Measurements from ENCODE around the gene ZP1.

ZP1 gene

GRCh38 chr11:60859616-60860250 lies 7.6 kb upstream of the ZP1 start:
- no peak for DNase-seq (ENCODE audit: low read depth)

- DNase-seq (ENCODE audit: low read depth) = no peak
These were observed 6.4 kb upstream of the ZP1 start for GRCh38 chr11:60860943-60861342.

DNA sequence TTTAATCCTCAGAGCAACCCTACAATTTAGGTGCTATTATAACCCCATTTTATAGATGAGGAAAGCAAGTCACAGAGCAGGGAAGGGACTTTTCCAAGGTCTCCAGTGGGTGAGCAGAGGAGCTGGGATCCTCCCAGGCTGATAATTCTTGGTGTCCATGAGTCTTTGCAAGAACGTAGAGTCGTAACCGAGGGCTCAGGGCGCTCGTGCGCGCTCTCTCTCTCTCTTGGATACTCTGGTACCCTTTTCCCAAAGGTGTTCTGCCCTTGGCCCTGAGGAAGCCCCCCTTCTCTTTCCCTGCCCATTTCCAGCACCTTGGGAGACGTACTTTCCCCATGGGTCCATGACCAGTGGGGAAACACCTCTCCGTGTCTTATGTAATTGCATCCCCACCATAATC lies 5.2 kb upstream of the ZP1 start:
- DNase-seq (ENCODE audit: low read depth) = no peak

DNA sequence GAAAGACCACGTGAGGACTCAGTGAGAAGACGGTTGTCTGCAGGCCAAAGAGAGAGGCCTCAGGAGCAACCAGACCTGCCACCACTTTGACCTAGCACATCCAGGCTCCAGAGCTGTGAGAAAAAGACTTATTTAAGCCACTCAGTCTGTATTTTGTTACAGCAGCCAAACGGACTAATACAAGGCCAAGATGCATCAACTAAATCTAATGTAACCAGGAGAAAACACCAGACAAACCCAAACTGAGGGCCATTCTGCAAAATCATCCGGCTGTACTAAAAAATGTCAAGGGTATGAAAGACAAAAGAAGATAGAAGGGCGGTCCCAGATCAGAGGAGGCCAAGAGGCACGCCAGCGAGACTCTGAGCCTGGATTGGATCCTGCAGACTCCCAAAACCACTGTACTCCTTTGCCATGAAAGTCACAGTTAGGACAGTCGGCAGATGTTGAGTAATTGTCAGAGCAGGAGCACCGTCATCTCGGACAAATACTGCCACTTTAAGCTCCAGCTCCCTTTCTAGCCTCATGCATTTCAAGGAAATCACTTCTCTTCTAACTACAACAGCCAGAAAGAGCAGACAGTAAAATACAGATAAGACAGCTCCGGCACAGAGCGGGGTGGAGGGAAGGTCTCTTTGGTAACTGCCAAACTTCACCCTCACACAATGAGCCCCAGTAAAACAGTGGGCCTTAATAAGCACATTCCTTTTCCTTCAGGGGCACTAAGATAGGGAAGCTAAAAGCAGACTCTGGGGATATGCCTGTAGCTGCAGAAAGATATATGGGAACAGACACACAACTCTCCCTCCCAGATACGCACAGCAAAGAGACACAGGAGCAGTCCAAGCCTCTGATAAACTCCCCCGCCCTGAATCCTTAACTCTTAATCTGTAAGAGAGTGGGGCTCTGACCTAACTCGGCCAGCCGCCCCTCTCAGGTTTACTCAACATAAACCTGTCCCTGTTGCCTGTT lies 3.5 kb upstream of the ZP1 start:
- no peak for DNase-seq (ENCODE audit: low read depth)

DNA sequence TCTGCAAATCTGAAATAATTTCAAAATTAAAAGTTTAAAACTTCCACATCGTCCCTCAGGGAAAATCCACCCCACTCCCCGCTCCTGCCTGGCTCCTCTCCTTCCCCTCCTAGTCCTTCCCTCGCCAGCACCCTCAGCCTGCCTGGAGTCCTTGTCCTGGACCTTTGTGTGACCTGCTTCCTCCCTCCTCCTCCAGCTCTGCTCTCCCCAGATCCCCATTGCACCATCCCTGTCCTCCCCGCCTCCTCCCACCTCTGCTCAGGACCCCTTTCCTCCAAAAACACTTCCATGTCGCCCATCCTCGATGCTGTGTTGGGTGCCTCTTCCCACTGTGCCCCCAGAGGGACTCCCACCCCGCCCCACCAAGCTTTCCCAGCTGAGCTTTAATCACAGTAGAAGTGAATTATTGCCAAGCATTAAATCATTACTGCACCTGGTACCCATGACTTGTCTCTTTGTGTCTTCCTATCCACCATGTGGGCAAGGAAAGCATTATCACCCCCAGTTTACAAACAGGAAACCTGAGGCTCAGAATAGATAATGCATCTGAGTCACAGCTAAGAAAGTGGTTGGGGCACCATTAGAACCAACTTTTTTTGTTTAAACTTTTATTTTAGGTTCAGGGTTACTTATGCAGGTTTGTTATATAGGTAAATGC lies 2.4 kb upstream of the ZP1 start:
- DNase-seq (ENCODE audit: low read depth) = no peak

DNA sequence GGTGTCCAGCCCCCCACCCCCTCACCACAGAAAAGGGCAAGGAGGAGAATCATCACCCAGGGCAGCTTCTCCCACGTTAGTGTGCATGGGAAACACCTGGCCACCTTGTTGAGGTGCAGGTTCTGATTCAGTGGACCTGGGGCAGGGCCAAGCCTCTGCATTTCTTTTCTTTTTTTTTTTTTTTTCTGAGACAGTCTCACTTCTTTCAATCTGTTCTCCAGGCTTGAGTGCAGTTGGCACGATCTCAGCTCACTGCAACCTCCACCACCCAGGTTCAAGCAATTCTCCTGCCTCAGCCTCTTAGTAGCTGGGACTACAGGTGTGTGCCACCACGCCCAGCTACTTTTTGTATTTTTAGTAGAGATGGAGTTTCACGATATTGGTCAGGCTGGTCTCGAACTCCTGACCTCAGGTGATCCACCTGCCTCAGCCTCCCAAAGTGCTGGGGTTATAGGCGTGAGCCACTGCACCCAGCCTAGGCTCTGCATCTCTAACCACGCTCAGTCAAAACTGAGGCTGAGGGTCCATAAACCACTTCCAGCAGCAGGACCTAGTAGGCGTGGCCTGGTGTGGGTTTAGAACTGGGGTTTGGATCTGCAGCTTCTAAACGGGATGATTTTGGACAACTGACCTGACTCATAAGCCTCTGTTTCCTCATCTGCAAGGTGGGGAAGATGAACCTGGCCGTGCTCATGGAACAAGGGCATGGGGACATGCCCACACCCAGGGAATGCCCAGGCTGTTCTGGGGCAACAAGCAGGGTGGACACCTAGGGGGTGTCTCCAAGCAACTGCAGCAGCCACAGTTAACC lies 734 bp downstream of the ZP1 start:
- DNase-seq (ENCODE audit: low read depth) = no peak

- no peak for DNase-seq (ENCODE audit: low read depth)
These were observed 1.5 kb downstream of the ZP1 start for GRCh38 chr11:60868682-60869450.

DNA sequence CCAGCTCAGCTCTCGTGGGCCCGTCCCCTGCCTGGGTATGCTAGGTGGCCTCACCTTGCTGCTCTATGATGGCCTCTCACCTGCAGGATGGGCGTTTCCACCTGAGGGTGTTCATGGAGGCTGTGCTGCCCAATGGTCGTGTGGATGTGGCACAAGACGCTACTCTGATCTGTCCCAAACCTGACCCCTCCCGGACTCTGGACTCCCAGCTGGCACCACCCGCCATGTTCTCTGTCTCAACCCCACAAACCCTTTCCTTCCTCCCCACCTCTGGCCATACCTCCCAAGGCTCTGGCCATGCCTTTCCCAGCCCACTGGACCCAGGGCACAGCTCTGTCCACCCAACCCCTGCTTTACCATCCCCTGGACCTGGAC lies 2.1 kb downstream of the ZP1 start:
- DNase-seq (ENCODE audit: low read depth) = no peak

DNA sequence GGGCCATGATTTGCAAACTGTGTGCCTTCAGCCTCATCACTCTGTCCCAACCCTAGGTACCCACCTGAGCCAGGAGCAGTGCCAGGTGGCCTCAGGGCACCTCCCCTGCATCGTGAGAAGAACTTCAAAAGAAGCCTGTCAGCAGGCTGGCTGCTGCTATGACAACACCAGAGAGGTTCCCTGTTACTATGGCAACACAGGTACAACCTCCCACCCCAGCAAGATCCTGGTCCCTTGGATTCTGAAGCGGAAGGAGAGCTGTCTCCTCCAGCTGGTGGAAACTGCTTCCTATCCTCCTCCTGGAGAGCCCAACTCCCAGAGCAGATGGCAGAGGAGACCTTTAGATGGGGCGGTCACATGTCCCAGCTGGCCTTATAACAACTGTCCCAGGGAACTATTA lies 2.9 kb downstream of the ZP1 start:
- DNase-seq (ENCODE audit: low read depth) = no peak

- DNase-seq (ENCODE audit: low read depth) = no peak
These were observed 3.5 kb downstream of the ZP1 start for GRCh38 chr11:60870733-60871377.

- no peak for DNase-seq (ENCODE audit: low read depth)
These were observed 4.2 kb downstream of the ZP1 start for GRCh38 chr11:60871378-60872061.

DNA sequence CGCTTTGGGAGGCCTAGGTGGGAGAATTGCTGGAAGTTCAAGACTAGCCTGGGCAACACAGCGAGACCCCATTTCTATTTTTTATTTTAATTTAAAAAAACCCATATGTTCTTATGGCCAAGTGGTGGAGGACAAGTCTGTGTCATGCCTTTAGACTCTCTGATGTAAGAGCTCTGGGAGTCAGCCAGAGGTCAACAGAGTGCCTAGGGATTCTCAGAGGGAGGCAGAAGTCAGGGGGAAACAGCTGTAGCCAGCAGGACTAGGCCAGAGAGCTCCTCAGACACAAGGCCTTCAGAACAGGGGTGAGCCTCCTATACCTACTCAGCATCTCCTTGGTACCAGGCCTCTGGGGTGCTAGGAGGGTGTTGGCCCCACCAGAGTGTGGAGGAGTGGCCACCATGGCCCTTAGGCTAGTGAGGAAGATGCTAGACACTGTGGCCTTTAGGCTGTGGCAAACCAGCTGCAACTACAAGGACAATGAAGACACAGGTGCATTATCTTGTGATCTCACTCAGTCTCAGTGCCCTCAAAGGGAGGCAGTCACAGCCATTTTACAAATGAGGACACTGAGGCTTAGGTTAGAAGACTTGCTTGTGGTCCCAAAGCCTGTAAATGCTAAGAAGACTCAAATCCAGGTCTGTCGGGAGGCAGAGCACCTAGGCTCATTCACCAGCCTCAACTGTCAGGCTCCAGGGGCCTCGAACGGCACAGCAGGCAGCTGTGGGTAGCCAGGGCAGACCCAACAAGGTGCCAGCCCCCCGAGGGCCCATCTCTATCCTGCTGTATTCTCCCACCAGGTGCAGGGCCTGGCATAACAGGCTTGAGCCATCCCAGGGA lies 5.0 kb downstream of the ZP1 start:
- DNase-seq (ENCODE audit: low read depth) = peak; percentile 64

- peak; percentile 34 for DNase-seq (ENCODE audit: low read depth)
These were observed 5.7 kb downstream of the ZP1 start for GRCh38 chr11:60872961-60873524.

- no peak for DNase-seq (ENCODE audit: low read depth)
These were observed 6.2 kb downstream of the ZP1 start for GRCh38 chr11:60873533-60873932.

DNA sequence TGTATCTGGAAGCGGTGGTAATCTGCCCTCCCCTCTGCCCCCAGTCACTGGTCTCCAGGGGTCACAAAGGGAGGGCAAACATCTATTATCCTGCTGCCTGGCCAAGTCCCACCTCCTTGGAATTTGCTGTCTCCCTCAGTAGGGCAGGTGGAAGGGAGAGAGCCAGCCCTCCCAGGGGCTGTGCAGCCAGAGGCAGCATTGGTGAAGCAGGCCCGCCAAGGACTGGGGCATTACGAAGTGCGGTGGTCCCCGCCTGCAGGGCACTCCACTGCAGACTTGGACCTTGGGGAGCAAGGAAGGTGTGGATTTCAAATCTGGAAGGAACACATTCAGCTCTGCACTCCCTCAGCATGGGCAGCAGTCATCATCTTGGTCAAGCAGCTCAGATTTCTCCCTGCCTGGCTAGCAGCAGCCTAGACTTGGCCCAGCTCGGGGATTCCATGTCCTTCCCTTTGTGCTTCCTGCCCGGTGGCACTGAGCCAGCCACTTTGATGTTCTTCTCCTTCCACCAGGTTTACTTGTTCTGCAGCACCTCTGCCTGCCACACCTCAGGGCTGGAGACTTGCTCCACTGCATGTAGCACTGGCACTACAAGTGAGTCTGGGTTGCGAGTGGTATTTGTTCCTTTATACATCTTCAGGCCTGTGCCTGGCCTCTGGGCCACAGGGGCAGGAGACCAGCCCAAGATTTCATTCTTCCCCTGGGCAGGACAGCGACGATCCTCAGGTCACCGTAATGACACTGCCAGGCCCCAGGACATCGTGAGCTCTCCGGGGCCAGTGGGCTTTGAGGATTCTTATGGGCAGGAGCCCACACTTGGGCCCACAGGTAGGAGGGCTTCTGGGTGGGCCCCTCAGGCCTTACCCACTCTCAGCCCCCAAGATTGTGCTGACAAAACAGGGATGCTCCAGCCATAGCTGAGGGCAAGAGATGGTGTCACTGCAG lies 7.4 kb downstream of the ZP1 start:
- no peak for DNase-seq (ENCODE audit: low read depth)

DNA sequence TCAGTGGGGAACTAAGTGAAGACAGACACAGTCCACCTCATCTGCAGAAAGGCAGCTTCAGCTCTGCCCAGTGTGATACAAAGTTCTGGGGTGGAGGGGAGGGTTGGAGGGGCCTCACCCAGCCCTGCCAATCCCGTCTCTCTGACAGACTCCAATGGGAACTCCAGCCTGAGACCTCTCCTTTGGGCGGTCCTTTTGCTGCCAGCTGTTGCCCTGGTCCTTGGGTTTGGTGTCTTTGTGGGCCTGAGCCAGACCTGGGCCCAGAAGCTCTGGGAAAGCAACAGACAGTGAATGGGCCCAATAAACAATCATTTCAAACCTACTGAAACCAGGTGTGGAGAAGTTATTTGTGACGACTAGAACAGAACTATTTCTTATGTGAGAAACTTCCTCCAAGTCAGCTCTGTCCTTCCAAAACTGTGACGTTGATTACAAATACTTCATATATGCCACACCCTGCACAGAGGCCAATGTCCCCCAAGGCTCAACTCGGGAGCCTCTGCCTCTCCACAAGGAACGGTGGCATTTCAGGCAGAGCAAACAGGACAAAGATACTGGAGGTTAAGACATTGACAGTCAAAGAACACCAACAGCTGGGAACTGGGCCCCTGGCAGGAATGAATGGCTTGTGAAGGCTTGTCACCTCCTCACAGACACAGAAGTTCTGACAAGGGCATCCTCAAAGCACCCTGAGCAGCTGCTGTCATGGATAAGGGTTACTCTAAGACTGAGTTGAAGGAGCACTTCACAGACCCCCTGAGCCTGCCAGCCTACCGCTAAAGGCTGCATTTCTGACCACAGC lies 8.2 kb downstream of the ZP1 start:
- DNase-seq (ENCODE audit: low read depth) = no peak

DNA sequence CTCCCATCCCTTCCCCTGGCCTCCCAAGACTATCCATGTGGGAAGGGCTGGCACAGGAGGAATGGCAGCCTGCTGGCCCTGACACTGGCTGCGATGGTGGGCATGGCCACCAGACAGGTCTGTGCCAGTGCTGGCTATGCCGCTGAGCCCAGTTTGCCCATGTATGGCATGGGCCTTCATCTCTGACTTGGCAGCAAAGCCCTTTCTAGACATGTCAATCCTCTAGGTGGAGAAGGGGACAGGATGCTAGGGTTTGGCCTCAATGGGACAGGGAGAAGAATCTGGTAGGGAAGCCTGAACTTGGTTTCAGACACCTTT lies 8.8 kb downstream of the ZP1 start:
- no peak for DNase-seq (ENCODE audit: low read depth)
